Activated T-cell treated with anti-CD3 and anti-CD28 coated beads, Interleukin-2, amount 50 U/mL, for 72 hours (primary cell): ENCODE measurements around the gene KATNB1. TPM values are rescaled to one million over a fixed set of nuclear protein-coding genes. Genes with fewer than 3 reads are reported as not detected.

Experiments
- ATAC-seq, 2 donors: fragments of 150-1000 bp; cut with Tn5 transposase; replicated peaks in 1 of 2; 2 replicates each; pipeline ENCODE4 v1.10.0; 2021; ENCODE audit warnings: moderate library complexity in 2 of 2, mild to moderate bottlenecking in 1 of 2
- DNase-seq, 2 donors: peaks; one replicate each; pipeline ENCODE4 v3.0.0; 2021 to 2022; ENCODE audit warnings: mixed read lengths in 1 of 2
- H3K27ac Mint-ChIP-seq: one replicate; pipeline ENCODE4 v1.8.0; 2022; ENCODE audit warnings: mild to moderate bottlenecking, moderate library complexity, mixed read lengths
- H3K27me3 Mint-ChIP-seq: one replicate; pipeline ENCODE4 v1.8.0; 2022; ENCODE audit warnings: low read depth, mixed read lengths
- H3K36me3 Mint-ChIP-seq, 2 donors: one replicate each; pipeline ENCODE4 v1.8.0; 2022; ENCODE audit warnings: mixed read lengths in 2 of 2, mild to moderate bottlenecking in 1 of 2; ENCODE audit not compliant: insufficient read depth in 2 of 2
- H3K4me1 Mint-ChIP-seq: one replicate; pipeline ENCODE4 v1.8.0; 2022; ENCODE audit warnings: low read depth, mixed read lengths
- H3K4me3 Mint-ChIP-seq, 2 donors: one replicate each; pipeline ENCODE4 v1.8.0; 2022; ENCODE audit warnings: mild to moderate bottlenecking in 2 of 2, mixed read lengths in 2 of 2, moderate library complexity in 2 of 2
- H3K9me3 Mint-ChIP-seq, 2 donors: one replicate each; pipeline ENCODE4 v1.8.0; 2022; ENCODE audit warnings: mixed read lengths in 2 of 2
- total RNA-seq, 2 donors: library from RNA; stranded (reverse); gene quantifications; one replicate each; pipeline ENCODE4 v1.2.3, GENCODE V29; 2022

The KATNB1 gene
- total RNA-seq, 2 donors from 2014 or later: 23.2 to 31.3 TPM

GRCh38 chr16:57695680-57696069, 39.9 kb upstream of the KATNB1 start:
- H3K4me3 Mint-ChIP-seq: no peak overlapping the region
- peaks cover 10% of the 10 kb centered on the region for H3K4me1 Mint-ChIP-seq
- no peak overlapping the region for H3K27ac Mint-ChIP-seq
- ATAC-seq (no peak), DNase-seq (no peak)
- no peaks in the 10 kb centered on the region for H3K9me3 Mint-ChIP-seq
- H3K27me3 Mint-ChIP-seq: no peaks in the 10 kb centered on the region
- H3K36me3 Mint-ChIP-seq: no peaks in the 10 kb centered on the region

DNA sequence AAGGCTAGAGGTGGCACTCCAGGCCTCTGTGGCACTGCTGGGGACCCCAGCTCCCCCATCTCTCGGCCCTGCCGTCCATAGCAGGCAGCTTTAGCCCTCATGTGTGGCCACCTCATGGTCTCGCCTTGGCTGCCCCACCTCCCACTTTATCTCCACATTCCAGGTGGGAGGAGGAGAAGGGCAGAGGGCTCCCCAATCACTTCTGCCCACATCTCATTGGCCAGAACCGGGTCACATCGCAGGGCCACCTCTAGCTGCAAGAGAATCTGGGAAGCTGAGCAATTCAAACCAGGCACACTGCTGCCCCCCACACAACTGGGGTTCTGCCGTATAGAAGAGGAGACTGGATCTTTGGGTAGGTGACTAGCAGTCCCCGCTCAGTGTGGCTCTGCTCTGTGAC, 39.3 kb upstream of the KATNB1 start:
- Mint-ChIP-seq H3K4me3 (no peak overlapping the region), H3K27me3 (no peaks in the 10 kb centered on the region), H3K27ac (no peak overlapping the region), H3K9me3 (no peaks in the 10 kb centered on the region), H3K4me1 (peaks cover 8% of the 10 kb centered on the region), H3K36me3 (no peaks in the 10 kb centered on the region)
- DNase-seq (no peak), ATAC-seq (no peak)

DNA sequence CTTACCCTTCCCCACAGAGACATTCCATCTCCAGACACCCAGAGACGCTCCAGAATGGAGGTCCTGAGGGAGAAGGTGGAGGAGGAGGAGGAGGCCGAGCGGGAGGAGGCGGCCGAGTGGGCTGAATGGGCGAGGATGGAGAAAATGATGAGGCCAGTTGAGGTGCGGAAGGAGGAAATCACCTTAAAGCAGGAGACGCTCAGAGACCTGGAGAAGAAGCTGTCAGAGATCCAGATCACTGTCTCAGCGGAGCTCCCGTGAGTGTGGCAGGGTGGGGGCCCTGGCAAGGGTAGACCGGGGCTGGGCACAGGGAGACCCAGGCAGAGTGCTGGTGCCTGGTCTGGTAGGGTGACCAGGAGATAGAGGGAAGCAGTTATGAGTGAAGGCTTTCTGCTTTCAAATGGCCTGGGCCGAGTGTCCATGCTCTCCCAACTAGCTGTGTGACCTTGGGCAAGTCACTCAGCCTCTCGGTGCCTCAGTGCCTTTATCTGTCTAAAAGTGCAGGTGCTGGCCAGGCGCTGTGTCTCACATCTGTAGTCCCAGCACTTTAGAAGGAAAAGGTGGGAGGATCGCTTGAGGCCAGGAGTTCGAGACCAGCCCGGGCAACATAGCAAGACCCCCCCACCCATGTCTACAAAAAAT, 37.6 kb upstream of the KATNB1 start:
- H3K4me3 Mint-ChIP-seq: no peak overlapping the region
- DNase-seq (no peak), ATAC-seq (no peak)
- H3K27me3 Mint-ChIP-seq: no peaks in the 10 kb centered on the region
- peaks cover 8% of the 10 kb centered on the region for H3K4me1 Mint-ChIP-seq
- H3K9me3 Mint-ChIP-seq: no peaks in the 10 kb centered on the region
- H3K36me3 Mint-ChIP-seq: no peaks in the 10 kb centered on the region
- no peak overlapping the region for H3K27ac Mint-ChIP-seq

- H3K27me3 Mint-ChIP-seq: no peaks in the 10 kb centered on the region
- no peaks in the 10 kb centered on the region for H3K9me3 Mint-ChIP-seq
- no peak for ATAC-seq
- no peak overlapping the region for H3K27ac Mint-ChIP-seq
- no peaks in the 10 kb centered on the region for H3K36me3 Mint-ChIP-seq
- H3K4me1 Mint-ChIP-seq: peaks cover 8% of the 10 kb centered on the region
- DNase-seq: no peak
- no peak overlapping the region for H3K4me3 Mint-ChIP-seq
Measured at GRCh38 chr16:57698812-57699405, 36.7 kb upstream of the KATNB1 start.

- Mint-ChIP-seq H3K27ac (no peak overlapping the region), H3K4me1 (peaks cover 8% of the 10 kb centered on the region), H3K4me3 (no peak overlapping the region), H3K36me3 (no peaks in the 10 kb centered on the region), H3K9me3 (no peaks in the 10 kb centered on the region), H3K27me3 (no peaks in the 10 kb centered on the region)
- ATAC-seq (no peak), DNase-seq (no peak)
Measured at GRCh38 chr16:57699481-57699880, 36.1 kb upstream of the KATNB1 start.

GRCh38 chr16:57699899-57700298, 35.7 kb upstream of the KATNB1 start:
- ATAC-seq (no peak), DNase-seq (no peak)
- Mint-ChIP-seq H3K4me1 (peaks cover 3% of the 10 kb centered on the region), H3K9me3 (no peaks in the 10 kb centered on the region), H3K27me3 (no peaks in the 10 kb centered on the region), H3K4me3 (no peak overlapping the region), H3K36me3 (no peaks in the 10 kb centered on the region), H3K27ac (no peak overlapping the region)

GRCh38 chr16:57700781-57701551, 34.6 kb upstream of the KATNB1 start:
- Mint-ChIP-seq H3K27me3 (no peaks in the 10 kb centered on the region), H3K4me3 (no peak overlapping the region), H3K4me1 (no peaks in the 10 kb centered on the region), H3K9me3 (no peaks in the 10 kb centered on the region), H3K27ac (no peak overlapping the region), H3K36me3 (peaks cover 0 to 2% of the 10 kb centered on the region in 2 donors)
- DNase-seq (no peak), ATAC-seq (no peak)

- ATAC-seq (no peak), DNase-seq (no peak)
- Mint-ChIP-seq H3K4me1 (peaks cover 3% of the 10 kb centered on the region), H3K9me3 (peaks cover 0 to 2% of the 10 kb centered on the region in 2 donors), H3K36me3 (peaks cover 0 to 2% of the 10 kb centered on the region in 2 donors), H3K27me3 (no peaks in the 10 kb centered on the region), H3K27ac (no peak overlapping the region), H3K4me3 (no peak overlapping the region)
Measured at GRCh38 chr16:57701759-57702371, 33.7 kb upstream of the KATNB1 start.

GRCh38 chr16:57703416-57704010, 32.1 kb upstream of the KATNB1 start:
- Mint-ChIP-seq H3K4me3 (no peak overlapping the region), H3K27me3 (no peaks in the 10 kb centered on the region), H3K36me3 (peaks cover 0 to 2% of the 10 kb centered on the region in 2 donors), H3K27ac (no peak overlapping the region), H3K4me1 (peaks cover 13% of the 10 kb centered on the region), H3K9me3 (peaks cover 0 to 3% of the 10 kb centered on the region in 2 donors)
- DNase-seq (no peak), ATAC-seq (no peak)

DNA sequence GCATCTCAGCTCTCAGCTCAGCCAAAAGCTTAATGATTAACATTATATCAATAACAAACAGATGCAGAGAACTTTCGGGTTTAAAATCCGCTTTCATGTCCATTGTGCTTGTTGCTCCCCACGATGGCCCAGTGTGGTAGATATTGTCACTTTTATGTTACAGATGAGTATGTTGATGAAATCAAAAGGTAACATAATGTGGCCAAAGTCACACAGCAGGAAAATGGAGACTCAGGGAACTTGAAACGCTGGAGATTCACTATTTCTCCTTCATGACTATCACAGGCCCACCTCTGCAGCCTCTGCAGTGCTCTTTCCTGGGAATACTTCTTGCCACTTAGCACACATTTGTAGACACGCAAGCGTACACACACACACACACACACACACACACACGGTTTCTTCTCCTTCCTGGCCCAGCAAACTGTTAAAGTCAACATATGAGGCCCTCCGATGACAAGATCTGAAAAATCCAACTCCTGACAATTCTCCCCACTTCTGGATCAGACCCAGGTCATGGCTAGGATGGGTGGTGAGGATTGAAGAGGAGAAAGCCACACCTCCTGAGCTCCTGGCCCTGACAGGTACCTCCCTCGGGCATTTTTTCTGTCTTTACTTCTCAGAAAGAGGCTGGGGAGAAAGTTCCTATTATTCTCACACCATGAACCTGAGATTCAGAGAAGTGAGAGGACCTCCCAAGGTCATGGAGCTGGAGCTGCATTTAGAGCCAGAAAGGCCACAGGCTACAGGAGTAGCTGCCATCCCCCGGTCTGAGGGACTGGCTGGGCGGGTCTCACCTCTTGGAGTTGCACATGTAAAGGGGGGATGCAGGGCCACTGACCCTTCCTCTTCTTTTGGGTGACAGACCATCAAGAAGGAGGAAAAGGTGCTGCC, 31.3 kb upstream of the KATNB1 start:
- peaks cover 13% of the 10 kb centered on the region for H3K4me1 Mint-ChIP-seq
- no peak overlapping the region for H3K4me3 Mint-ChIP-seq
- ATAC-seq: no peak
- no peaks in the 10 kb centered on the region for H3K27me3 Mint-ChIP-seq
- DNase-seq: no peak
- H3K36me3 Mint-ChIP-seq: peaks cover 0 to 2% of the 10 kb centered on the region in 2 donors
- H3K9me3 Mint-ChIP-seq: peaks cover 0 to 3% of the 10 kb centered on the region in 2 donors
- H3K27ac Mint-ChIP-seq: no peak overlapping the region

DNA sequence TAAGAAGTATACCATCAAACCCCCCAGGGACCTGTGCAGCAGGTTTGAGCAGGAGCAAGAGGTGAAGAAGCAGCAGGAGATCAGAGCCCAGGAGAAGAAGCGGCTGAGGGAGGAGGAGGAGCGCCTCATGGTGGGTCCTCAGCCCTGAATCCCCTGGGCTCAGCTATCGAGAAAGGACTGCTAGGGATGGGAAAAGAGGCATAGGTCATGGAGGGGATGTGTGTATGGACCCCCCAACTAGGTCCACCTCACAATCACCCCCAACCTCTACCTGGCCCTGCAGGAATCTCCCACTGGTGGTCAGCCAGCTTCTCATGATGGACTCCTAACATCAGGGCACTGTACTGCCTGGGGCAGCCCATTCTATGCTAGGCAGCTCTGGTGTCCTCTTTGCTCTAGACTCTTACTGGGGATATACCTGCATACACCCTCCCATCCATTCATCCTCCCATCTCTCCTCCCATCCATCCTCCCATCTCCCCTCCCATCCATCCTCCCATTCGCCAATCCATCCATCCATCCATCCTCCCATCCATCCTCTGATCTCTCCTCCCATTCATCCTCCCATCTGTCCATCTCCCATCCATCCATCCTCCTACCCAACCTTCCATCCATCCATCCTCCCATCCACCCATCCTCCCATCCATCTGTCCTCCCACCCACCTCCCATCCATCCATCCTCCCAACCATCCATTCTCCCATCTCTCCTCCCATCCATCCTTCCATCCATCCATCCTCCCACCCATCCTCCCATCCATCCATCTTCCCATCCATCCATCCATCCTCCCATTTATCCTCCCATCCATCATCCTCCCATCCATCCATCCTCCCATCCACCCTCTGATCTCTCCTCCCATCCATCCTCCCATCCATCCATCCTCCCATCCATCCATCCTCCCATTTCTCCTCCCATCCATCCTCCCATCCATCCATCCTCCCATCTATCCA, 30.4 kb upstream of the KATNB1 start:
- no peak for DNase-seq
- no peak for ATAC-seq
- Mint-ChIP-seq H3K4me3 (no peak overlapping the region), H3K36me3 (peaks cover 0 to 2% of the 10 kb centered on the region in 2 donors), H3K9me3 (peaks cover 0 to 3% of the 10 kb centered on the region in 2 donors), H3K27me3 (no peaks in the 10 kb centered on the region), H3K4me1 (peaks cover 13% of the 10 kb centered on the region), H3K27ac (no peak overlapping the region)
